AG10803 (cell line): ENCODE measurements around the gene ROR1.

Experiments used
- DNase-seq: peaks from one replicate; pipeline ENCODE4 v3.0.0; 2010; ENCODE audit warnings: low read depth
- H3K4me3 ChIP-seq: 2 replicates; pipeline ENCODE4 v1.5.1; 2011; ENCODE audit warnings: mild to moderate bottlenecking, low read length, control low read depth
- TF ChIP-seq, protein P1 (sequence below): conservative IDR thresholded peaks from 2 replicates; pipeline ENCODE4 v1.5.1; 2011; ENCODE audit warnings: mild to moderate bottlenecking, low read length, control low read depth, inconsistent platforms

Gene ROR1

DNA sequence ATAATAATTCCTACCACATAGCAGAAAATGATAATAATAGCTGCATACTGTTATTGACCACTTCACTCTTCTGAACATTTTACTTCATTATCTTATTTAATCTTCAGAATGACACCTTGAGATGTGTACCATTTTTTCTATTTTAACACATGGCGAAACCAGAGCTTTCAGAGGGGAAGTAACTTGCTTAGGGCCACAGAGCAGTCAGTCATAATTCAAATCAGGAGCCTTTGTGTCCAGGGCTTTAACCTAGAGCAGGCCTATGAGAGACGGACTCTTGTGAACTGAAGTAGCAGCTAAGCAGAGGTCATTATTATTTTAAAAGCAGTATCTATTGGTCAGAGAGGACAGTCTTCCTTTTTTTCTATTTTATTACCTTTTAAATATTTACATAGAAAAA is 114.0 kb downstream of the ROR1 start:
- H3K4me3 ChIP-seq, result no peak overlapping the region
- DNase-seq, result no peak
- TF ChIP-seq, protein P1, sequence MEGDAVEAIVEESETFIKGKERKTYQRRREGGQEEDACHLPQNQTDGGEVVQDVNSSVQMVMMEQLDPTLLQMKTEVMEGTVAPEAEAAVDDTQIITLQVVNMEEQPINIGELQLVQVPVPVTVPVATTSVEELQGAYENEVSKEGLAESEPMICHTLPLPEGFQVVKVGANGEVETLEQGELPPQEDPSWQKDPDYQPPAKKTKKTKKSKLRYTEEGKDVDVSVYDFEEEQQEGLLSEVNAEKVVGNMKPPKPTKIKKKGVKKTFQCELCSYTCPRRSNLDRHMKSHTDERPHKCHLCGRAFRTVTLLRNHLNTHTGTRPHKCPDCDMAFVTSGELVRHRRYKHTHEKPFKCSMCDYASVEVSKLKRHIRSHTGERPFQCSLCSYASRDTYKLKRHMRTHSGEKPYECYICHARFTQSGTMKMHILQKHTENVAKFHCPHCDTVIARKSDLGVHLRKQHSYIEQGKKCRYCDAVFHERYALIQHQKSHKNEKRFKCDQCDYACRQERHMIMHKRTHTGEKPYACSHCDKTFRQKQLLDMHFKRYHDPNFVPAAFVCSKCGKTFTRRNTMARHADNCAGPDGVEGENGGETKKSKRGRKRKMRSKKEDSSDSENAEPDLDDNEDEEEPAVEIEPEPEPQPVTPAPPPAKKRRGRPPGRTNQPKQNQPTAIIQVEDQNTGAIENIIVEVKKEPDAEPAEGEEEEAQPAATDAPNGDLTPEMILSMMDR, result no peak

DNA sequence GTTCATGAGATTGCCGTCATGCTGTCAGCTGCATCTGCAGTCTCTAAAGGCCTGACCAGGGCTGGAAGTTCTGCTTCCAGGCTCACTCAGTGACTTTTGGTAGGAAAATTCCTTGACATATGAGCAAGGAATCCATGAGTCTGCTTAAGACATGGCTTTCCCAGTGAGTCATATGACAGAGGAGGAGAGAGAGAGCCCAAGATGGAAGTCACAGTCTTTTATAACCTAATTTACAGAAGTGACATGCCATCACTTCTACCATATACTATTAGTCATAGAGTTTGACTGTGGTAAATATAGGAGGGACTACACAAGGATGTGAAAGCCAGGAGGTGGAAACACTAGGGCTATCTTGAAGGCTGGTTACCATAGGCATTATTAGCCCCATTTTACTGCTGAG is 115.2 kb downstream of the ROR1 start:
- H3K4me3 ChIP-seq, result no peak overlapping the region
- TF ChIP-seq, protein P1, result no peak
- peak; percentile 52 for DNase-seq

DNA sequence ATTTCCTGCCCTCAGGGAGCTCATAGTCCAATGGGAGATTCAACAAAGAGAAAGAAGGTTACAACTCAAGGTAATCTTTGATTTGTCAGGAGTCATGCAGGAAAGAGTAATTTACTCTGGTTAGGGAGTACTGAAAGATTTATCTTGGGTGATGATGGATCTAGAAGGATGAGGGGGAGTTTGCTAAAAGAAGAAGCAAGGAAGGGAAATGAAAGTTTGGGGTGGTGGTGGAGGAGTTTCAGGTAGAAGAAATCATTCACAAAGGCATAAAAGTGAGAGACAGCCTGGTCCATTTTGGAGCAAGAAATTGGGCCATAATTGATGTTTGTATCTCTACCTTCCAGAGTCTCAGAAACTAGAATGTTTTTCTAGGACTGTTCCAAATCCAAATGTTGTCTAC is 116.7 kb downstream of the ROR1 start:
- TF ChIP-seq, protein P1, result no peak
- DNase-seq, result no peak
- H3K4me3 ChIP-seq, result no peak overlapping the region

DNA sequence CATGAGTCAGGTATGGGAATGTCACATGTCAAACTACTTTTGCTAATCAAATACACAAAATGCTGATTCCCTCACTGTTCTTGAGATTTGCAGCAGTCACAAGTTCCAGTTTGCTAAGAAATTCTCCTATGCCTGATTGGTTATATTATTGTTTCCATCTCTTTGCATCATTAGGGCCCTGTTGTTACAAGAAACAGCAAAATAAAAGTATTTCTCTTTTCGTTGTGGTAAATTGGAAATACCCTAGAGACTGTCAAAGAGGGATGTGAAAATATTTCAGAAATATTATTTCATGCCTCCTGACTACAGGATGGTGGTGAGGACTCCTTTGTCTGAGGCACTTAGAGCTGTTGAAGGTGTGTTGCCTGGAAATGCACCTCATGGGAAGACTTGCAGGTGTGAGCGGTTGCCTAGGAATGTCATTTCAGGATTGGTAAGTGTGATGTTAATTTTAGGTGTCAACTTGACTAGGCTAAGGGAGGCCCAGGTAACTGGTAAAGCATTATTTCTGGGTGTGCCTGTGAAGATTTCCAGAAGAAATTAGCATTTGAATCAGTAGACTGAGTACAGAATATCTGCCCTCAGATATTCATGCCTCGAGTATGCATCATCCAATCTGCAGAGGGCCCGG is 117.4 kb downstream of the ROR1 start:
- H3K4me3 ChIP-seq, result no peak overlapping the region
- TF ChIP-seq, protein P1, result no peak
- DNase-seq, result no peak

DNA sequence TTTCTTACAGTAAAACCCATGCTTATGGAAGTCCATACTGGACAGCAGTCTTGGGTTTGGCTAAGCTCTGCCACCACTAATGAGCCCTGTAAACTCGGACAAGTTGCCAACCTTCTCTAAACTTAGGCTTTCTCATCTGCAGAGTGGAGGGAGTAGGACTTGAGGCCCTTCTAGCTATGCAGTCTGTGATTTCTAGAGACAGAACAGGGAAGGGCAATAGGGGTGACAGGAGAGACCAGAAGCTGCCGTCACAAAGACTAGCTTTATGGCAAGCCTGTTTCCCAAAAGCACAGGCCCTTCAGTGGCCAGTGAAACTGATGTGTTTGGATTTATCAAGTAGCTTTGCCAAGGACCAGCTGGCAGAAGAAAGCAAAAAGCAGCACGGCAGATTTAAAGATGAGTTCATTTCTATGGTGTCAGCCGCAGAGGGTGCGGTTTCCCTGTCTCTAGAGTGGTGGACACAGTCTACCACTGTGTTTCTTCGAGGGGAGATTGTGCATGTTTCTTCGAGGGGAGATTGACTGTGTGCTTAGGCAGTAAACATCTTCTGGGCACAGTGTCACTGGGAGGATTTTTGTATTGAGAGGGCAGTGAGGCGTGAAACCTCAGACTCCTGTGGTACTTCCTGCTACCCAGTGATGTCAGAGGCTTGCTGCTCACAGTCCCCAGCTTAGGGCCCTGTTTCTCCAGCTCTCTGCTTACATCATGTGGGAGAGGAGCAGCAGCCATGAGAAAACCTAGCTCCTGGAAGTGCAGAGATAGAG is 119.0 kb downstream of the ROR1 start:
- TF ChIP-seq, protein P1, result no peak
- peak; percentile 74 for DNase-seq
- no peak overlapping the region for H3K4me3 ChIP-seq

DNA sequence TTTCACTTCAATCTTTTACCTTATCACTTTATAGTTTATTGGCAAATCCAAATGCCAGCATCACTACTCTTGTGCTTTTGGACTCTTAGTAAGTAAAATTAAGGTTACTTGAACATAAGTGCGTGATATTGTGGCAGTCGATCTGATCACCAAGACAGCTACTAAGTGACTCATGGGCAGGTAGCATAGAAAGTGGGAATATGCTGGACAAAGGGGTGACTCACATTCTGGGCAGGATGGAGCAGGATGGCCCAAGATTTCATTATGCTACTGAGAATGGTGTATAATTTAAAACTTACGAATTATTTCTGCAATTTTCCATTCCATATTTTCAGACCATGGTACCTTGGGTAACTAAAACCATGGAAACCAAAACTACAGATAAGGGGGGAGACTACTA is 120.2 kb downstream of the ROR1 start:
- no peak overlapping the region for H3K4me3 ChIP-seq
- DNase-seq, result no peak
- TF ChIP-seq, protein P1, result no peak
